ENCODE results near the gene MBD4. TPM values are rescaled to one million over a fixed set of nuclear protein-coding genes. Genes with fewer than 3 reads are reported as not detected.

MBD4 gene
- total RNA-seq, 2 experiments from 2014 or later, result 62.0 to 63.9 TPM

DNA sequence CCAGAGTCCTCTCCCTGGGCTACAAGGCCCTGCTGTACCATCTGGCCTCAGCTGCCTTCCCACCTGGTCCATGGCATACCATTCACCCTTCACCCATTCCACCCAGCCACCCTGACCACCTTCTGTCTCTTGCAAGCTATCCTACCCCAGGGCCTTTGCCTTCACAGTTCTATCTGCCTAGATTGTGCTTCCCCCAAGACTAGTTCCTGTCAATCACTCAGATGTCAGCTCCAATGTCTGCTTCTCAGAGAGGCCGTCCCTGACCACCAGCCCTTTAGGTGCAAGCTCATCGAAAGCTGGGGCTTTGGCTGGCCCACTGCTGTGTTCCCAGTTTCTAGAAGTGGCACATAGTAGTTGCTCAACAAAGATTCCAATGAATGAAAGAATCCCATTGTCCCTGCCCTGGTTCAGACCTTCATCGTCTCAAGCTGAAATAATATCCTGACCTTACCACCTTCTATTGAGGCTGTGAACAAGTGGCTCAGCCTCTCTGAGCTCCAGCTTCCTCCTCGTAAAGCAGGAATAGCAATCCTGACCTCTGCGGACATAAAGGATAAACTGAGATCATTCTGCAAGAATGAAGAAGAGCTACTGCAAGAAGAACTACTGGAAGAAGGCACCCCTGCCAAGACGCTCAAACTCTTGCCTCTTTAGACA is 27.1 kb downstream of the MBD4 start:
- ChIA-PET CTCF (no interaction called here), POLR2A (interaction anchor here (0.6 to 1.3 kb wide), 2 partner anchors 10 to 16 kb away, joined by 3 read pairs; partner anchors contain the start of gene EFCAB12)
- intact Hi-C loops (cut with DNase I, micrococcal nuclease), result no loop called here
- Histone ChIP-seq H3K4me3 (ENCODE audit: low read length) (no peak overlapping the region), H3K27me3 (ENCODE audit: control insufficient read depth in 1 of 2, insufficient read depth in 2 of 2, low read length in 2 of 2) (no peaks in the 10 kb centered on the region), H3K9me3 (ENCODE audit: control insufficient read depth in 1 of 2, insufficient read depth in 1 of 2, low read length in 2 of 2) (no peaks in the 10 kb centered on the region), H3K4me1 (ENCODE audit: insufficient read depth, low read length) (no peaks in the 10 kb centered on the region), H3K27ac (ENCODE audit: low read depth in 1 of 2, low read length in 2 of 2) (no peak overlapping the region), H3K36me3 (ENCODE audit: insufficient read depth, low read length) (no peaks in the 10 kb centered on the region)
- ATAC-seq (ENCODE audit: poor library complexity), result no peak
- H3K4me1 Mint-ChIP-seq (ENCODE audit: low read depth), result no peaks in the 10 kb centered on the region
- H3K27ac Mint-ChIP-seq, result no peak overlapping the region
- H3K36me3 Mint-ChIP-seq (ENCODE audit: low read depth), result no peaks in the 10 kb centered on the region
- H3K4me3 Mint-ChIP-seq, result no peak overlapping the region
- no peak for DNase-seq
- no peaks in the 10 kb centered on the region for H3K27me3 Mint-ChIP-seq
- H3K9me3 Mint-ChIP-seq, result no peaks in the 10 kb centered on the region
- TF ChIP-seq, protein P1, sequence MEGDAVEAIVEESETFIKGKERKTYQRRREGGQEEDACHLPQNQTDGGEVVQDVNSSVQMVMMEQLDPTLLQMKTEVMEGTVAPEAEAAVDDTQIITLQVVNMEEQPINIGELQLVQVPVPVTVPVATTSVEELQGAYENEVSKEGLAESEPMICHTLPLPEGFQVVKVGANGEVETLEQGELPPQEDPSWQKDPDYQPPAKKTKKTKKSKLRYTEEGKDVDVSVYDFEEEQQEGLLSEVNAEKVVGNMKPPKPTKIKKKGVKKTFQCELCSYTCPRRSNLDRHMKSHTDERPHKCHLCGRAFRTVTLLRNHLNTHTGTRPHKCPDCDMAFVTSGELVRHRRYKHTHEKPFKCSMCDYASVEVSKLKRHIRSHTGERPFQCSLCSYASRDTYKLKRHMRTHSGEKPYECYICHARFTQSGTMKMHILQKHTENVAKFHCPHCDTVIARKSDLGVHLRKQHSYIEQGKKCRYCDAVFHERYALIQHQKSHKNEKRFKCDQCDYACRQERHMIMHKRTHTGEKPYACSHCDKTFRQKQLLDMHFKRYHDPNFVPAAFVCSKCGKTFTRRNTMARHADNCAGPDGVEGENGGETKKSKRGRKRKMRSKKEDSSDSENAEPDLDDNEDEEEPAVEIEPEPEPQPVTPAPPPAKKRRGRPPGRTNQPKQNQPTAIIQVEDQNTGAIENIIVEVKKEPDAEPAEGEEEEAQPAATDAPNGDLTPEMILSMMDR (IDR thresholded peaks at IDR 0.05), result no peak

DNA sequence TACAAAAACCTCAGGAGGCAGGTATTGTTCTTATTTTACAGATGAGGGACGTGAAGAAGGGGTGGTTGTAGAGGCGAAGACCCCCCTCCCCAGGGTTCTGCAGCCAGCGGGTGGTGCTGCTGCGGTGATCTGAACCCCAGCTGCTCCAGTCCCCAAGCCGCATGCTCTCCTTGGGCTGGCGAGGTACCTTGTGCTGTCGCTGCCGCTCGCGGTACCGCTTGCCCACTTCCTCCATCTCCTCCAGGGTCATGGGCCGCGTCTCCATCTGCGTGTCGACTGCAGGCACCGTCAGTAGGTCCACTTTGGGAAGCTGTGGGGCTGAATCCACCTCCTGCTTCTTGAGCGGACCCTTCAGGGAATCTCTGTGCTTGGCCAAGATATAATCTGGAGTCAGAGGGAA is 28.8 kb downstream of the MBD4 start:
- Mint-ChIP-seq H3K4me1 (ENCODE audit: low read depth) (no peaks in the 10 kb centered on the region), H3K36me3 (ENCODE audit: low read depth) (no peaks in the 10 kb centered on the region), H3K9me3 (no peaks in the 10 kb centered on the region), H3K27ac (no peak overlapping the region), H3K4me3 (no peak overlapping the region), H3K27me3 (no peaks in the 10 kb centered on the region)
- no peaks in the 10 kb centered on the region for H3K27me3 ChIP-seq (ENCODE audit: control insufficient read depth in 1 of 2, insufficient read depth in 2 of 2, low read length in 2 of 2)
- intact Hi-C loops (cut with DNase I, micrococcal nuclease), result no loop called here
- CTCF ChIA-PET, result no interaction called here
- H3K4me1 ChIP-seq (ENCODE audit: insufficient read depth, low read length), result no peaks in the 10 kb centered on the region
- H3K27ac ChIP-seq (ENCODE audit: low read depth in 1 of 2, low read length in 2 of 2), result no peak overlapping the region
- TF ChIP-seq, protein P1 (IDR thresholded peaks at IDR 0.05), result no peak
- H3K4me3 ChIP-seq (ENCODE audit: low read length), result no peak overlapping the region
- H3K36me3 ChIP-seq (ENCODE audit: insufficient read depth, low read length), result no peaks in the 10 kb centered on the region
- no peaks in the 10 kb centered on the region for H3K9me3 ChIP-seq (ENCODE audit: control insufficient read depth in 1 of 2, insufficient read depth in 1 of 2, low read length in 2 of 2)
- ATAC-seq (ENCODE audit: poor library complexity) (no peak), DNase-seq (no peak)
- POLR2A ChIA-PET, result no interaction called here

- Histone ChIP-seq H3K4me3 (ENCODE audit: low read length) (no peak overlapping the region), H3K27ac (ENCODE audit: low read depth in 1 of 2, low read length in 2 of 2) (no peak overlapping the region), H3K27me3 (ENCODE audit: control insufficient read depth in 1 of 2, insufficient read depth in 2 of 2, low read length in 2 of 2) (no peaks in the 10 kb centered on the region), H3K36me3 (ENCODE audit: insufficient read depth, low read length) (no peaks in the 10 kb centered on the region), H3K9me3 (ENCODE audit: control insufficient read depth in 1 of 2, insufficient read depth in 1 of 2, low read length in 2 of 2) (no peaks in the 10 kb centered on the region), H3K4me1 (ENCODE audit: insufficient read depth, low read length) (no peaks in the 10 kb centered on the region)
- Mint-ChIP-seq H3K27me3 (no peaks in the 10 kb centered on the region), H3K9me3 (no peaks in the 10 kb centered on the region), H3K4me1 (ENCODE audit: low read depth) (no peaks in the 10 kb centered on the region), H3K4me3 (no peak overlapping the region), H3K27ac (no peak overlapping the region), H3K36me3 (ENCODE audit: low read depth) (no peaks in the 10 kb centered on the region)
- DNase-seq (no peak), ATAC-seq (ENCODE audit: poor library complexity) (no peak)
- intact Hi-C loops (cut with DNase I, micrococcal nuclease), result no loop called here
- ChIA-PET POLR2A (no interaction called here), CTCF (no interaction called here)
- TF ChIP-seq, protein P1 (IDR thresholded peaks at IDR 0.05), result no peak
Measured at GRCh38 chr3:129409541-129409940, 30.2 kb downstream of the MBD4 start.

All from CD4-positive, alpha-beta T cell (primary cell).